SK-N-SH treated with all-trans-retinoic acid at 6 μM for 48 hours (cell line): Measurements from ENCODE around the gene TAF11L3.

Experiments
- ARNTL ChIP-seq: fragments of 450-650 bp; formaldehyde crosslinking; IDR thresholded peaks from 2 replicates; pipeline ENCODE4 v1.5.0; 2020; ENCODE audit warnings: low read depth, mild to moderate bottlenecking, moderate library complexity, borderline replicate concordance
- ESRRG ChIP-seq: fragments of 250-450 bp; sonication (Bioruptor Pico); IDR thresholded peaks from 2 replicates; pipeline ENCODE4 v1.6.1; 2021; ENCODE audit warnings: mild to moderate bottlenecking
- SNAI2 ChIP-seq: fragments of 250-450 bp; sonication (Bioruptor Pico); IDR thresholded peaks from 2 replicates; pipeline ENCODE4 v1.5.0; 2020; ENCODE audit warnings: mild to moderate bottlenecking, moderate library complexity
- TSHZ2 ChIP-seq: fragments of 250-450 bp; sonication (Bioruptor Pico); IDR thresholded peaks from 2 replicates; pipeline ENCODE4 v1.5.0; 2020; ENCODE audit warnings: mild to moderate bottlenecking, moderate library complexity
- ZC3H10 ChIP-seq: fragments of 250-450 bp; sonication (Bioruptor Pico); IDR thresholded peaks from 2 replicates; pipeline ENCODE4 v1.5.1; 2021; ENCODE audit warnings: mild to moderate bottlenecking, moderate library complexity
- ZNF70 ChIP-seq: fragments of 450-650 bp; formaldehyde crosslinking; IDR thresholded peaks from 2 replicates; pipeline ENCODE4 v1.5.0; 2020; ENCODE audit warnings: mild to moderate bottlenecking, moderate library complexity

GRCh38 chr5:17511775-17512325 lies 6.3 kb upstream of the TAF11L3 start:
- TF ChIP-seq SNAI2: no peak
- TF ChIP-seq ZNF70: no peak
- no peak for TF ChIP-seq ZC3H10 (CRISPR knock-in tag)
- TF ChIP-seq TSHZ2 (CRISPR knock-in tag): no peak
- TF ChIP-seq ESRRG (CRISPR knock-in tag): no peak
- no peak for TF ChIP-seq ARNTL (CRISPR knock-in tag)
